Stomach smooth muscle (tissue), 2 donors: ENCODE measurements around the gene TIMM44.

ENCODE experiments used
- H3K27ac ChIP-seq: one replicate; pipeline ENCODE4 v1.7.0; 2013; ENCODE audit warnings: mild to moderate bottlenecking, low read length, inconsistent platforms
- H3K27me3 ChIP-seq, 2 donors: one replicate each; pipeline ENCODE4 v1.7.0; 2013; ENCODE audit warnings: low read length in 2 of 2; ENCODE audit not compliant: insufficient read depth in 2 of 2, control insufficient read depth in 1 of 2
- H3K36me3 ChIP-seq, 2 donors: one replicate each; pipeline ENCODE4 v1.7.0; 2013; ENCODE audit warnings: low read length in 2 of 2; ENCODE audit not compliant: control insufficient read depth in 2 of 2, insufficient read depth in 2 of 2
- H3K4me1 ChIP-seq: one replicate; pipeline ENCODE4 v1.7.0; 2013; ENCODE audit warnings: low read length; ENCODE audit not compliant: control insufficient read depth, insufficient read depth
- H3K4me3 ChIP-seq, 2 donors: one replicate each; pipeline ENCODE4 v1.7.0; 2013; ENCODE audit warnings: low read length in 2 of 2
- H3K9ac ChIP-seq, 2 donors: one replicate each; pipeline ENCODE4 v1.7.0; 2013; ENCODE audit warnings: low read length in 2 of 2, mild to moderate bottlenecking in 1 of 2
- H3K9me3 ChIP-seq, 2 donors: one replicate each; pipeline ENCODE4 v1.7.0; 2013; ENCODE audit warnings: low read length in 2 of 2; ENCODE audit not compliant: control insufficient read depth in 2 of 2
- donor health status: healthy.
- donor health status: Pancreatic carcinoma.

The TIMM44 gene

GRCh38 chr19:7883796-7884570, 59.5 kb downstream of the TIMM44 start:
- no peaks in the 10 kb centered on the region for H3K36me3 ChIP-seq
- no peaks in the 10 kb centered on the region for H3K4me1 ChIP-seq
- H3K4me3 ChIP-seq, result no peak overlapping the region
- peaks cover 9 to 13% of the 10 kb centered on the region in 2 donors for H3K27me3 ChIP-seq
- peaks cover 0 to 3% of the 10 kb centered on the region in 2 donors for H3K9me3 ChIP-seq
- H3K9ac ChIP-seq, result no peak overlapping the region
- no peak overlapping the region for H3K27ac ChIP-seq

GRCh38 chr19:7883105-7883504, 60.4 kb downstream of the TIMM44 start:
- Histone ChIP-seq H3K36me3 (no peaks in the 10 kb centered on the region), H3K27ac (no peak overlapping the region), H3K9ac (no peak overlapping the region), H3K27me3 (peaks cover 4 to 5% of the 10 kb centered on the region in 2 donors), H3K4me3 (no peak overlapping the region), H3K9me3 (peaks cover 0 to 3% of the 10 kb centered on the region in 2 donors), H3K4me1 (no peaks in the 10 kb centered on the region)

GRCh38 chr19:7881910-7882309, 61.6 kb downstream of the TIMM44 start:
- Histone ChIP-seq H3K9ac (no peak overlapping the region), H3K9me3 (peaks cover 0 to 3% of the 10 kb centered on the region in 2 donors), H3K4me1 (no peaks in the 10 kb centered on the region), H3K36me3 (no peaks in the 10 kb centered on the region), H3K27ac (no peak overlapping the region), H3K4me3 (no peak overlapping the region), H3K27me3 (no peaks in the 10 kb centered on the region)

GRCh38 chr19:7879836-7880235, 63.6 kb downstream of the TIMM44 start:
- H3K36me3 ChIP-seq, result no peaks in the 10 kb centered on the region
- no peak overlapping the region for H3K4me3 ChIP-seq
- H3K27ac ChIP-seq, result no peak overlapping the region
- H3K27me3 ChIP-seq, result peaks cover 3% of the 10 kb centered on the region in 2 donors
- H3K9ac ChIP-seq, result no peak overlapping the region
- H3K4me1 ChIP-seq, result no peaks in the 10 kb centered on the region
- peaks cover 0 to 3% of the 10 kb centered on the region in 2 donors for H3K9me3 ChIP-seq

GRCh38 chr19:7879111-7879807, 64.2 kb downstream of the TIMM44 start:
- Histone ChIP-seq H3K9me3 (peaks cover 0 to 3% of the 10 kb centered on the region in 2 donors), H3K9ac (no peak overlapping the region), H3K27me3 (peaks cover 7 to 8% of the 10 kb centered on the region in 2 donors), H3K4me3 (no peak overlapping the region), H3K36me3 (no peaks in the 10 kb centered on the region), H3K27ac (no peak overlapping the region), H3K4me1 (no peaks in the 10 kb centered on the region)

- Histone ChIP-seq H3K9me3 (peaks cover 0 to 3% of the 10 kb centered on the region in 2 donors), H3K4me1 (peaks cover 8% of the 10 kb centered on the region), H3K4me3 (no peak overlapping the region), H3K36me3 (no peaks in the 10 kb centered on the region), H3K27ac (no peak overlapping the region), H3K9ac (no peak overlapping the region), H3K27me3 (peaks cover 18 to 25% of the 10 kb centered on the region in 2 donors)
These were observed 66.1 kb downstream of the TIMM44 start for GRCh38 chr19:7877249-7877836.
